Duodenal mucosa (tissue), 2 donors: ENCODE measurements around the gene TNFSF15.

Source experiments
- H3K27ac ChIP-seq: one replicate; pipeline ENCODE4 v1.7.0; 2013; ENCODE audit warnings: low read depth, low read length
- H3K27me3 ChIP-seq, 2 donors: one replicate each; pipeline ENCODE4 v1.7.0; 2013; ENCODE audit warnings: low read length in 2 of 2, control low read depth in 1 of 2; ENCODE audit not compliant: insufficient read depth in 2 of 2, control insufficient read depth in 1 of 2
- H3K36me3 ChIP-seq, 2 donors: one replicate each; pipeline ENCODE4 v1.7.0; 2013; ENCODE audit warnings: low read length in 2 of 2, control low read depth in 1 of 2; ENCODE audit not compliant: insufficient read depth in 2 of 2, control insufficient read depth in 1 of 2
- H3K4me1 ChIP-seq, 2 donors: one replicate each; pipeline ENCODE4 v1.7.0; 2013; ENCODE audit warnings: low read length in 2 of 2, control low read depth in 1 of 2; ENCODE audit not compliant: insufficient read depth in 2 of 2, control insufficient read depth in 1 of 2
- H3K4me3 ChIP-seq, 2 donors: one replicate each; pipeline ENCODE4 v1.7.0; 2013; ENCODE audit warnings: low read length in 2 of 2, low read depth in 1 of 2
- H3K9ac ChIP-seq, 2 donors: one replicate each; pipeline ENCODE4 v1.7.0; 2013; ENCODE audit warnings: low read length in 2 of 2, low read depth in 1 of 2
- H3K9me3 ChIP-seq, 2 donors: one replicate each; pipeline ENCODE4 v1.7.0; 2013; ENCODE audit warnings: low read length in 2 of 2, control low read depth in 1 of 2; ENCODE audit not compliant: control insufficient read depth in 1 of 2

Gene TNFSF15

DNA sequence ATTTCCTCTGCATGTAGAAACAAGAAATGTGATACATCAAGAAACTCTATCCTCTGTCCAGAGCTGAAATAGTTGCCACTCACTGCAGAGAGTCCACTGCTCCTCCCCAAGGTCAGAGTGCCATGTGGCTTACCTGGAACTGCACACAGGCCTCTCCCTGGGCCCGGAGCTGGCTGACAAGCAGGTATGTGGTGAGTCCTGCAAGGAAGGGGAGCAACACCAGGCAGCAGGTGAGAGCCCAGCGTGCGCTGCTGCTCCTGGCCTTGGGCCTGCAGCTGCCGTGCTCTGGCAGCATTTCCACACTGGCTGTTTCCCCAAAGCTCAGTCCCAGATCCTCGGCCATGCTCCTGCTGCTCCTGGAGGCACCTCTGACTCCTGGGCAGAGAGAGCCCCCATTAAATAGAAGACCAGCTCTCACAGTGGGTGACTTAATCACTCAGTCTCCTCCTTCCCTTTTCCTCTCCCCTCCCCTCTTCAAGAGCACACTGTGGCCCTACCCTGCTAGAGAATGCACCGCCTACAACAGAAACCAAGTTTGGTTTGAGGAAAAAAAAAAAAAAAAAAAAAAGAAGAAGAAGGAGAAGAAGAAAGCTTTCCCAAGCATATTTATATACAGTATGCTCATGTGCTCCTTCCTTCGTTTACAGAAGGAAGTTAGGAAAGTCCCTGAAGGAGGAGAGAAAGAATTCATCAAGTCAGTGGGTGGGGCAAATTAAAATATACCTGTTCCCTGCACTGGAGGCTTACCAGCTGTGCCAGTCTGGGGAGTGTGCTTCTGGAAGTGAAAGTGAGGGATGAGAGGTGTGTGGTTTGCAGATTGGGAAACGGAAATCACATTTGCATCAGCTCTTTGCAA, at the start of gene TNFSF15:
TNFSF15 (minus strand) TSS at position 370 of the 856 bp plus-strand sequence; CDS start at position 343, 27 bp downstream.
- peaks cover 36 to 42% of the 10 kb centered on the region in 2 donors for H3K4me1 ChIP-seq
- H3K27me3 ChIP-seq, result peaks cover 0 to 2% of the 10 kb centered on the region in 2 donors
- peak within 1 kb of the TSS; percentile 68 to 69 for H3K4me3 ChIP-seq
- no peaks in the 10 kb centered on the region for H3K9me3 ChIP-seq
- H3K36me3 ChIP-seq, result no peaks in the 10 kb centered on the region
- H3K27ac ChIP-seq, result peak within 1 kb of the TSS; percentile 81
- peak within 1 kb of the TSS; percentile 55 to 70 for H3K9ac ChIP-seq

DNA sequence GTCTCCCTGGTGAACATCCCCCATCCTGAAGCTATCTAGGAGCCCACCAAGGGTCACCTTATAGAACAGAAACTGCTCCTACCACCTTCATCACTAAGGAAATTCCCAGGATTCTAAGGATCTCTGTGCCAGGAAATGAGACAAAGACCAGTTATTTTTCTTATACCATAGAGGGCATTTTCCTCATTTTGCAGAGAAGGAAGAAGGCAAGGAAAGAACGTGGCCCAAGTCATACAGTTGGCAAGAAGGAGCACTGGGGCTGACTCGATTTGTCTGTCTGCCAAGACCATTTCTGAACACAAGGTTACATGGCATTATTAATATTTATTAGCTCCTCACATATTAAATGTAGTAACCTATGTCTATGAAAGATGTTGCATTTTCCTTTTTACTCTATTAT, 49.6 kb upstream of the TNFSF15 start:
- Histone ChIP-seq H3K27ac (no peak overlapping the region), H3K9me3 (no peaks in the 10 kb centered on the region), H3K9ac (no peak overlapping the region), H3K36me3 (no peaks in the 10 kb centered on the region), H3K4me3 (no peak overlapping the region), H3K27me3 (no peaks in the 10 kb centered on the region), H3K4me1 (peaks cover 7 to 25% of the 10 kb centered on the region in 2 donors)

DNA sequence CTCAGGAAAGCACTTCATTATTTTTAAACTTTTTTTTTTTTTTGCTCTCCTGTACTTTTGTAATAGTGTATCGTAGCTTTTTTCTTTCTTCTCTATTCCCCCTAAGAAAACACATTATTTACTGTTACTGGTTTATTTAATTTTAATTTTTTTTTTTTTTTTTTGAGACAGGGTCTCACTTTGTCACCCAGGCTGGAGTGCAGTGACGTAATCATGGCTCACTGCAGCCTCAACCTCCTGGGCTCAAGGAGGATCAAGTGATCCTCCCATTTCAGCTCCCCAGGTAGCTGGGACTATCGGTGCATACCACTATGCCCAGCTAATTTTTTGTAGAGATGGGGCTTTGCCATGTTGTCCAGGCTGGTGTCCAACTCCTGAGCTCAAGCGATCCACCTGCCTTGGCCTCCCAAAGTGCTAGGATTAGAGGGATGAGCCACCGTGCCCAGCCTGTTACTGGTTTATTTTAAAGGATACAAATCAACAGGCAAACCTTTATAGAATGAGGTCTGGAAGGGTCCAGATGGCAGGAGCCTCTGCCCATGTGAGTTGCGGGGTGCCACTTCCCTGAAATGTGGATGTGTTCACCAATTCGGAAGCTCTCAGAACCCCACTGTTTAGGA, 49.0 kb upstream of the TNFSF15 start:
- Histone ChIP-seq H3K27me3 (no peaks in the 10 kb centered on the region), H3K4me1 (peaks cover 7 to 25% of the 10 kb centered on the region in 2 donors), H3K9ac (no peak overlapping the region), H3K4me3 (no peak overlapping the region), H3K9me3 (no peaks in the 10 kb centered on the region), H3K36me3 (no peaks in the 10 kb centered on the region), H3K27ac (no peak overlapping the region)

DNA sequence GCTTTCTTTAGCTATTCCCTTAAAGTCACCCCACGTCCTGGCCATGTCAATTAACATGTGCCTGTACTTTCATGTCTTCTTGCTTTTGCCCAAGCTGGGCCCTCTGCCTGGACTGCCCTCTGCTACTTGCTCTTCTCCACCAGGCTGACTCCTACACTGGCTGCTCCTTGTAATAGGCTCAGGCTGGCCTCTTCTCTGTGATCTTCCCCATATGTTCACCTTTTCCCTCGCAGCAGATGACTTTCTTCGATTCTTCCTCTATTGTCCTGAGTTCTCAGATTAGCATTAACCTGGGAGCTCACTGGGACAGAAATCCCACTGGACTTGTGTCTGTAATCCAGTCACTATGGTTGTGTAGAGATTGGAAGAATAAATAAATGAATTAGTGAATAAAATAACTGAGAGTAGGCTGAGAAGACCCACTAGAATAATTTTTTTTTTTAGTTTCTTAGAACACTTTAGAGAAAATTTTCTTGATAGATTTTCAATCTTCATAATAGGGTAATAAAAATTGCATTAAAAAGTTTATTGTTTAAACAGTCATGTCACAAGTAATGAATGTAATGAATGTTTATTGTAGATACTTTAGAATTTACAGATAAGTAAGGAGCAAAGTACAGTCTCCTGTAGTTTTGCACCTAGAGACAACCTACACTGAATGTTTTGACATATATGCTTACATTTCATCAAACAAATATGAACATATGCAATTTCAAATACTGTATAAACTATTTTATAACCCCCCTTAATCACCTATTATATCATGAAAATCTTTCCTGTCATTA, 47.4 kb upstream of the TNFSF15 start:
- no peak overlapping the region for H3K9ac ChIP-seq
- peak overlapping the region in 1 of 2 donors; percentile 26 for H3K4me3 ChIP-seq
- H3K9me3 ChIP-seq, result no peaks in the 10 kb centered on the region
- no peaks in the 10 kb centered on the region for H3K36me3 ChIP-seq
- H3K27ac ChIP-seq, result no peak overlapping the region
- no peaks in the 10 kb centered on the region for H3K27me3 ChIP-seq
- peaks cover 7 to 25% of the 10 kb centered on the region in 2 donors for H3K4me1 ChIP-seq

DNA sequence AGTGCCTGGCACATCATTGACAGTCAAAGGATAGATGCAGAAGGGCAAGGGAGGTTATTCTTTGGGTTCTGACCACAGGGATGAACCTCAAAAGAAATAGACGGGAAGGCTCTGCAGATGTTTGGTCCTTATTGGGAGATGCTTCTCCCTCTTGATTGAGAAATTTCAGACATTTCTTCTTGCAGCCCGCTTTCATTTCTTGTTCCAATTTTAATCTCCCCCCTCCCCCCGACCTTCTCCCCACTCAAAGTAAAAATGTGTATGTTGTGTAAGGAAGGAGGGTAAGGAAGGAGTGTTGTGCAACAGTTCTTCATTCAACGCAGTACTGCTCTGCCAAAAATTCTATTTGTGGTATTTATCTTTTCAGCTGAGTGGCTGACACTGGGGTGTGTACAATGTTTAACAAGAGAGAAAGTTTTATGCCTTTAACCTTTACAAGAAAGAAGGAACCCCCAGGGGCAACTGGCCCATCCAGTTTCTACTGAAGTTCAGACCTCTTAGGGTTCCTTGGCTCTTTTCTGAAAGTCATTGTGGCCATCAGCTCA, 46.3 kb upstream of the TNFSF15 start:
- H3K4me1 ChIP-seq, result peaks cover 7 to 25% of the 10 kb centered on the region in 2 donors
- no peaks in the 10 kb centered on the region for H3K9me3 ChIP-seq
- no peak overlapping the region for H3K4me3 ChIP-seq
- no peaks in the 10 kb centered on the region for H3K27me3 ChIP-seq
- no peak overlapping the region for H3K27ac ChIP-seq
- H3K36me3 ChIP-seq, result no peaks in the 10 kb centered on the region
- H3K9ac ChIP-seq, result no peak overlapping the region

DNA sequence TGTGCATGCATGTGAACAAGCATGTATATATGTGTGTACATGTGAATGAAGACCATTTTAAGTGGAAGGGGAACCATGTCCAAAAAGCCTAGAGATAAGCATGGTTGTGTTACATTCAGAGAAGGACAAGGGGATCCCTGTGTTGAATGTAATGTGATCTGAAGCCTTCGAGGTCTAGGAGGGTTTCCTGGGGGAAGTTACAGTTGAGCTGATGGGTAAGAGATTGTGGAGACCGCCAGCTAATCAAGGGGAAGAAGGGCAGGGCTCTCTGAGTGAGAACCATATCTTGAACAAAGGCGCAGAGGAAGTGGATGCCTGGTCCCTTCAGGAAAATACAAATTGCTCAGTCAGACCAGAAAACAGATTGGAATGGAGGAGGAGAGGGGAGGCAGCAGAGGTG, 45.5 kb upstream of the TNFSF15 start:
- peaks cover 7 to 25% of the 10 kb centered on the region in 2 donors for H3K4me1 ChIP-seq
- no peak overlapping the region for H3K9ac ChIP-seq
- H3K27me3 ChIP-seq, result no peaks in the 10 kb centered on the region
- H3K27ac ChIP-seq, result no peak overlapping the region
- no peaks in the 10 kb centered on the region for H3K9me3 ChIP-seq
- H3K4me3 ChIP-seq, result no peak overlapping the region
- no peaks in the 10 kb centered on the region for H3K36me3 ChIP-seq

DNA sequence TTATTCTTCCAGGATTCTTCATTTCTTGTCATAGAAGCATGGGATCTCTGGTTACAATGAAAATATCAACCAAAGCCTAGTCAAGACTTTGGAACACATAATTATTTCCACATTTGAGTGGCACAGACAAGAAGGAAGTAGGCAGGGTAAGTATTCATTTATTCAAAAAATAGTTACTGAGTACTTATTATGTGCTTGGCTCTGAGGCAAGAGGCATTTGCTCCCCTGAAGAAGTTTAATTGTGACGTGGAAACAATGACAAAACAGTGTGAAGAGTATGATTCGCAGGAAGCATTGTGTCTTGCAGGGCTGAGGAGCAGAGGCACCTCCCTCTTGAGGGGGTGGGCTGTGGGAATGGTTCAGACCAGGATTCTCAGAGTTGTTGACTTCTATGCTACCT, 45.0 kb upstream of the TNFSF15 start:
- H3K4me1 ChIP-seq, result peaks cover 7 to 25% of the 10 kb centered on the region in 2 donors
- H3K36me3 ChIP-seq, result no peaks in the 10 kb centered on the region
- H3K27me3 ChIP-seq, result no peaks in the 10 kb centered on the region
- no peaks in the 10 kb centered on the region for H3K9me3 ChIP-seq
- H3K4me3 ChIP-seq, result no peak overlapping the region
- no peak overlapping the region for H3K27ac ChIP-seq
- no peak overlapping the region for H3K9ac ChIP-seq

DNA sequence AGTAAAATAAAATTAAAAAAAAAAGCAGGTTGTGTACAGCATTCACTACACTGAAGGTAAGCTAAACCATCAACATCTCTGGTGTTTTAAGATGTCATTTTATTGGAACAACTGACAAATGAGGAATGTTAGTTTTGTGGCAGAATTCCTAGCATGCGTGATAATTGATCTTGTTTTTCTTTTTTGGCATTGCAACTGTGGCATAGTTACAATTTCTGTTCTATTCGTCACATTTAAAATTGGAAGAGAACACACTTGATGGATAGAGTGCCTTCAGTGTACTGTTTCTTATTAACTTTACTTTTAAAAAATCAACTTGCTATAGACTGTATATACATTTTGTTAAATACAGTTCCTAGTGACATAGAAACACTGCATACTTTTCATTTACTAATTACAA, 43.6 kb upstream of the TNFSF15 start:
- H3K9ac ChIP-seq, result no peak overlapping the region

DNA sequence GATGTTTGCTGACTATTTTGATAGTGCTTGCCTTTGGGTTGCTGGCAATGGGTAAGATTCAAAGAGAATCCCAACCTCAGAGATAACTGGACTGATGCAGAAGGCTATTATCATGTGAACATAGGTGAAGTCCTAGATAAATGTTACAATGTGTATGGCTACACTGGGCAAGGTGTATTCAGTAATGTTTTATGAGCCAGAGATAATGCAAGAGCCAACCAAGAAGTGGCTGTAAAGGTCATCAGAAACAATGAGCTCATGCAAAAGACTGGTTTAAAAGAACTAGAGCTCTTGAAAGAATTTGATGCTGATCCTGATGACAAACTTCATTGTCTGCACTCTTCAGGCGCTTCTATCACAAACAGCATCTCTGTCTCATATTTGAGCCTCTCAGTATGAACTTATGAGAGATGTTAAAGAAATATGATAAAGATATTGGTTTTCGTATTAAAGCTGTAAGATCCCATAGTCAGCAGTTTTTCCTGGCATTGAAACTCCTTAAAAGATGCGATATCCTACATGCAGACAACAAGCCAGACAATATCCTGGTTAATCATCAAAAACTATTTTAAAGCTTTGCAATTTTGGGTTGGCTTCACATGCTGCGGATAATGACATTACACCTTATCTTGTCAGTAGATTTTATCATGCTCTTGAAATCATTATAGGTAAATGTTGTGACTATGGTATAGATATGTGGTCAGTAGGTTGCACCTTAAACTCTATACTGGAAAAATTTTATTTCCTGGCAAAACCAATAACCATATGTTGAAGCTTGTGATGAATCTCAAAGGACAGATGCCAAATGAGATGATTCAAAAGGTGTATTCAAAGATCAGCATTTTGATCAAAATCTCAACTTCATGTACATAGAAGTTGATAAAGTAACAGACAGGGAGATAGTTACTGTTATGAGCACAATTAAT, 41.9 kb upstream of the TNFSF15 start:
- Histone ChIP-seq H3K27me3 (no peaks in the 10 kb centered on the region), H3K36me3 (no peaks in the 10 kb centered on the region), H3K9ac (no peak overlapping the region), H3K4me3 (no peak overlapping the region), H3K27ac (no peak overlapping the region), H3K4me1 (peaks cover 4 to 10% of the 10 kb centered on the region in 2 donors), H3K9me3 (no peaks in the 10 kb centered on the region)

More for the DNA sequence above, 43.6 kb upstream of the TNFSF15 start:
- H3K4me3 ChIP-seq, result no peak overlapping the region
- H3K36me3 ChIP-seq, result no peaks in the 10 kb centered on the region
- H3K9me3 ChIP-seq, result no peaks in the 10 kb centered on the region
- no peak overlapping the region for H3K27ac ChIP-seq
- peaks cover 7 to 24% of the 10 kb centered on the region in 2 donors for H3K4me1 ChIP-seq
- no peaks in the 10 kb centered on the region for H3K27me3 ChIP-seq
